HFF-Myc (cell line): Measurements from ENCODE around the gene ZNF528.
A peak's percentile ranks its signal among the peaks of the same experiment; 100 is the strongest.

Source experiments
- DNase-seq: peaks from one replicate; pipeline ENCODE4 v3.0.0-alpha.2; 2011; ENCODE audit warnings: low read depth; ENCODE audit errors: extremely low read depth
- H3K4me3 ChIP-seq: replicated peaks from 2 replicates; pipeline ENCODE4 v1.5.1; 2011; ENCODE audit warnings: low read depth, mild to moderate bottlenecking, control low read depth, low read length
- CTCF ChIP-seq: IDR thresholded peaks from 2 replicates; pipeline ENCODE4 v1.5.1; 2012; ENCODE audit warnings: mild to moderate bottlenecking, low read depth, low read length, control low read depth; ENCODE audit errors: missing control alignments

The ZNF528 gene

GRCh38 chr19:52397310-52398080 lies at the start of gene ZNF528:
Gene ZNF528 (plus strand): TSS chr19:52397849. CDS start chr19:52402014, 4,165 bp downstream.
- TF ChIP-seq CTCF, result no peak
- peak within 1 kb of the TSS; percentile 66 for H3K4me3 ChIP-seq
- peak; percentile 66 for DNase-seq

- no peak for TF ChIP-seq CTCF
- no peak for DNase-seq
Measured at GRCh38 chr19:52351512-52351911, 46.1 kb upstream of the ZNF528 start.

GRCh38 chr19:52366414-52366824 lies 31.2 kb upstream of the ZNF528 start:
- TF ChIP-seq CTCF, result no peak
- H3K4me3 ChIP-seq, result no peak overlapping the region
- no peak for DNase-seq

More at GRCh38 chr19:52351512-52351911, 46.1 kb upstream of the ZNF528 start:
- no peak overlapping the region for H3K4me3 ChIP-seq

GRCh38 chr19:52369559-52370340 lies 27.9 kb upstream of the ZNF528 start, which contains the start of gene ZNF880:
Gene ZNF880 (plus strand): TSS chr19:52369923. CDS start chr19:52369966, 43 bp downstream.
- H3K4me3 ChIP-seq, result peak within 1 kb of the TSS; percentile 56
- TF ChIP-seq CTCF, result no peak
- peak; percentile 46 for DNase-seq

- no peak for DNase-seq
- no peak for TF ChIP-seq CTCF
- H3K4me3 ChIP-seq, result peak overlapping the region; percentile 56
Measured at GRCh38 chr19:52370341-52370710, 27.3 kb upstream of the ZNF528 start.

GRCh38 chr19:52391135-52391534 lies 6.5 kb upstream of the ZNF528 start:
- DNase-seq, result no peak
- TF ChIP-seq CTCF, result no peak
- no peak overlapping the region for H3K4me3 ChIP-seq
